GM12878 (cell line): Measurements from ENCODE around the gene C1R. TPM values are rescaled to one million over a fixed set of nuclear protein-coding genes. Genes with fewer than 3 reads are reported as not detected.

Source experiments
- ATAC-seq: fragments of 200-7000 bp; cut with Tn5 transposase; 3 replicates; pipeline ENCODE4 v1.9.1; 2020; ENCODE audit warnings: mild to moderate bottlenecking, moderate library complexity
- BruUV-seq: library from RNA; stranded (reverse); fragments of 400-500 nt; replicated peaks from 2 replicates; lab custom pipeline; 2021; lab: Mats Ljungman, UMichigan
- CTCF ChIA-PET: fragments of 300-600 bp; sonication (Branson Sonifier 250); formaldehyde crosslinking; extraction: SDS; loops from one replicate; lab custom pipeline; 2021; ENCODE audit warnings: inconsistent platforms; lab: Yijun Ruan, JAX
- POLR2A ChIA-PET: fragments of 350-600 bp; formaldehyde crosslinking; extraction: SDS; loops from one replicate; lab custom pipeline; 2021; ENCODE audit warnings: inconsistent platforms; lab: Charles Lee
- RAD21 ChIA-PET: fragments of 300-600 bp; sonication (Branson Sonifier 250); formaldehyde crosslinking; loops from one replicate; lab custom pipeline; 2023; ENCODE audit warnings: antibody characterized with exemption; ENCODE audit not compliant: unreplicated experiment; lab: Charles Lee
- SMC1A ChIA-PET: fragments of 300-600 bp; sonication (Branson Sonifier 250); formaldehyde crosslinking; loops from one replicate; lab custom pipeline; 2023; ENCODE audit not compliant: unreplicated experiment, uncharacterized antibody; lab: Charles Lee
- DNase-seq: peaks from one replicate; pipeline ENCODE4 v3.0.0-alpha.2; 2011; ENCODE audit warnings: low read depth, low spot score
- FAIRE-seq: peaks from 3 replicates; lab custom pipeline; 2011; peaks lifted over from hg19 to GRCh38; lab: Jason Lieb, UNC
- H2AFZ ChIP-seq: 2 replicates; pipeline ENCODE4 v1.6.0; 2011; ENCODE audit warnings: low read depth, low read length, control low read depth; ENCODE audit not compliant: control insufficient read depth
- H3K27ac ChIP-seq: 2 replicates; pipeline ENCODE4 v1.5.1; 2011; ENCODE audit warnings: control low read depth; ENCODE audit not compliant: control insufficient read depth, insufficient read depth
- H3K27me3 ChIP-seq, 2 experiments: replicated peaks in 1 of 2; 2 replicates each; pipeline versions ENCODE4 v1.6.0 to v1.6.1; 2011; ENCODE audit warnings: low read length in 1 of 2; ENCODE audit not compliant: control insufficient read depth in 2 of 2, insufficient read depth in 2 of 2
- H3K36me3 ChIP-seq, 2 experiments: 2 replicates each; pipeline ENCODE4 v1.5.1; 2011; ENCODE audit warnings: low read length in 1 of 2; ENCODE audit not compliant: control insufficient read depth in 2 of 2, insufficient read depth in 2 of 2
- H3K4me1 ChIP-seq: 2 replicates; pipeline ENCODE4 v1.6.1; 2011; ENCODE audit warnings: mild to moderate bottlenecking, low read length, moderate library complexity, mixed read lengths; ENCODE audit not compliant: control insufficient read depth, insufficient read depth
- H3K4me2 ChIP-seq: 2 replicates; pipeline ENCODE4 v1.6.0; 2011; ENCODE audit warnings: control low read depth; ENCODE audit not compliant: control insufficient read depth, insufficient read depth
- H3K4me3 ChIP-seq: fragments of 200-600 bp; sonication (generic); 2 replicates; pipeline ENCODE4 v1.5.1; 2016
- H3K79me2 ChIP-seq: 2 replicates; pipeline ENCODE4 v1.6.0; 2011; ENCODE audit warnings: low read length; ENCODE audit not compliant: control insufficient read depth, insufficient read depth
- H3K9ac ChIP-seq: 2 replicates; pipeline ENCODE4 v1.8.0; 2011; ENCODE audit warnings: low read length, control low read depth, mixed read lengths; ENCODE audit not compliant: control insufficient read depth, insufficient read depth
- H3K9me3 ChIP-seq: replicated peaks from 3 replicates; pipeline ENCODE4 v1.5.1; 2011; ENCODE audit warnings: mild to moderate bottlenecking, low read length; ENCODE audit not compliant: control insufficient read depth, insufficient read depth
- H4K20me1 ChIP-seq: 2 replicates; pipeline ENCODE4 v1.6.0; 2011; ENCODE audit not compliant: control insufficient read depth, insufficient read depth
- ATF7 ChIP-seq: fragments of 450-650 bp; IDR thresholded peaks from 2 replicates; pipeline ENCODE4 v1.6.1; 2016; ENCODE audit warnings: low read depth, mild to moderate bottlenecking
- EP300 ChIP-seq, 2 experiments: fragments of 150-350 bp in 1 of 2; IDR thresholded peaks; 2 replicates each; pipeline ENCODE4 v1.6.1; 2011 to 2012; ENCODE audit warnings: low read depth in 2 of 2, low read length in 2 of 2, borderline replicate concordance in 1 of 2, improper control_type of control experiment in 1 of 2, inconsistent platforms in 1 of 2; ENCODE audit not compliant: control insufficient read depth in 1 of 2
- MTA2 ChIP-seq: fragments of 450-650 bp; IDR thresholded peaks from 2 replicates; pipeline ENCODE4 v1.6.1; 2016; ENCODE audit warnings: low read depth, mild to moderate bottlenecking, moderate library complexity
- NBN ChIP-seq: fragments of 450-650 bp; IDR thresholded peaks from 2 replicates; pipeline ENCODE4 v1.6.1; 2016
- RELA ChIP-seq: fragments of 450-650 bp; IDR thresholded peaks from 2 replicates; pipeline ENCODE4 v1.8.0; 2014; ENCODE audit warnings: borderline replicate concordance; ENCODE audit not compliant: partially characterized antibody
- SREBF2 ChIP-seq: IDR thresholded peaks from 2 replicates; pipeline ENCODE4 v1.6.1; 2012; ENCODE audit warnings: mild to moderate bottlenecking, low read length
- ZNF384 ChIP-seq: IDR thresholded peaks from 2 replicates; pipeline ENCODE4 v1.6.1; 2012; ENCODE audit warnings: low read depth, mild to moderate bottlenecking, low read length, improper control_type of control experiment, borderline replicate concordance
- WGBS: methylation state at CpG from one replicate; pipeline ENCODE4 v1.1.6; 2016; ENCODE audit warnings: low lambda C conversion rate; ENCODE audit not compliant: insufficient replicate concordance, insufficient coverage; ENCODE audit errors: missing lambda C conversion rate; 5-methylcytosine and 5-hydroxymethylcytosine counted together
- in situ Hi-C: fragments of 300-500 bp; cut with MboI; formaldehyde crosslinking; loops from 9 replicates; pipeline ENCODE4 v1.14.3; 2018; ENCODE audit warnings: mixed read lengths
- intact Hi-C: fragments of 100-400 bp; cut with micrococcal nuclease; formaldehyde crosslinking; loops from one replicate; pipeline ENCODE4 v1.14.2; 2022; ENCODE audit not compliant: unreplicated experiment
- polyA plus RNA-seq, 11 experiments: library from polyadenylated mRNA; depleted of rRNA in 4 of 11; unstranded in 6 of 11; stranded (reverse) in 5 of 11; fragments of >200 nt; fragmentation: Nextera tagmentation in 4 of 11; fragmentation: Illumina TruSeq in 1 of 11; extraction: Ambion mirVana in 4 of 11; extraction: Trizol in 1 of 11; gene quantifications; 1 replicate in 1 of 11; 2 replicates in 10 of 11; pipeline versions ENCODE4 v1.2.1 to v1.2.3, GENCODE V29; 2011 to 2016; ENCODE audit warnings: inconsistent platforms in 2 of 11, missing spikeins in 2 of 11, low read depth in 1 of 11
- total RNA-seq, 4 experiments: library from RNA; depleted of rRNA in 3 of 4; stranded (reverse); fragments of >200 nt in 3 of 4; fragmentation: Illumina TruSeq in 1 of 4; extraction: Trizol in 1 of 4; gene quantifications; 2 replicates each; pipeline versions ENCODE4 v1.2.1 to v1.2.3, GENCODE V29; 2013 to 2021
- TF ChIP-seq, protein P1 (sequence below): IDR thresholded peaks from 2 replicates; pipeline ENCODE4 v1.6.1; 2012; ENCODE audit warnings: low read depth, low read length, improper control_type of control experiment
- TF ChIP-seq, protein P2 (sequence below): fragments of 450-650 bp; IDR thresholded peaks from 2 replicates; pipeline ENCODE4 v1.6.1; 2016; ENCODE audit warnings: mild to moderate bottlenecking
- TF ChIP-seq, protein P3 (sequence below): IDR thresholded peaks from 2 replicates; pipeline ENCODE4 v1.6.1; 2012; ENCODE audit warnings: low read length, inconsistent platforms
- TF ChIP-seq, protein P4 (sequence below): fragments of 450-650 bp; IDR thresholded peaks from 2 replicates; pipeline ENCODE4 v1.6.1; 2017; ENCODE audit warnings: borderline replicate concordance
- TF ChIP-seq, protein P5 (sequence below): fragments of 450-650 bp; IDR thresholded peaks from 2 replicates; pipeline ENCODE4 v1.6.1; 2014; ENCODE audit warnings: mild to moderate bottlenecking

Gene C1R
- total and polyA plus RNA-seq, 10 of the 15 experiments (the other 5 are each of a cell fraction or from before 2014, with no cell fraction given) = 0.31 to 1.9 (median 0.96) TPM; not detected in 1

DNA sequence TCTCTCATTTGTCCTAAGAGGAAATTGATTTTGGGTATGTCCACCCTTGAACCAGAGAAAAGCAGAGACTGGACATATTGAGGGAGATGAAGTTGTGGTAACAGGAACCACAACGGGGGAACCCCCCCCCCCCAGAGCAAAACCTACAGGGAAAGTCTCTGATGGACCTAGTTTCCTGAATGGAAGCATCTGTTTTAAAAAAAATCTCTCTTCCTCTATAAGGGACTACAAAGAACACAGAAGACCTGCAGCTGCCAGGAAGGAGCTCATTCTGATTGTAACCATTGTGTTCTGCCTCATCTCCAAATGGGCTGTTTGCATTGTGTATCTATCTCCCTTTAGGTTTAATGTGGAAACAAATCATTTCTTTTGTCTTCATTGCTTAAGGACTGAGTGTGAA lies 18.3 kb downstream of the C1R start (continued):
- TF ChIP-seq, protein P1, sequence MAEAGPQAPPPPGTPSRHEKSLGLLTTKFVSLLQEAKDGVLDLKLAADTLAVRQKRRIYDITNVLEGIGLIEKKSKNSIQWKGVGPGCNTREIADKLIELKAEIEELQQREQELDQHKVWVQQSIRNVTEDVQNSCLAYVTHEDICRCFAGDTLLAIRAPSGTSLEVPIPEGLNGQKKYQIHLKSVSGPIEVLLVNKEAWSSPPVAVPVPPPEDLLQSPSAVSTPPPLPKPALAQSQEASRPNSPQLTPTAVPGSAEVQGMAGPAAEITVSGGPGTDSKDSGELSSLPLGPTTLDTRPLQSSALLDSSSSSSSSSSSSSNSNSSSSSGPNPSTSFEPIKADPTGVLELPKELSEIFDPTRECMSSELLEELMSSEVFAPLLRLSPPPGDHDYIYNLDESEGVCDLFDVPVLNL = no peak
- no peak for TF ChIP-seq NBN

DNA sequence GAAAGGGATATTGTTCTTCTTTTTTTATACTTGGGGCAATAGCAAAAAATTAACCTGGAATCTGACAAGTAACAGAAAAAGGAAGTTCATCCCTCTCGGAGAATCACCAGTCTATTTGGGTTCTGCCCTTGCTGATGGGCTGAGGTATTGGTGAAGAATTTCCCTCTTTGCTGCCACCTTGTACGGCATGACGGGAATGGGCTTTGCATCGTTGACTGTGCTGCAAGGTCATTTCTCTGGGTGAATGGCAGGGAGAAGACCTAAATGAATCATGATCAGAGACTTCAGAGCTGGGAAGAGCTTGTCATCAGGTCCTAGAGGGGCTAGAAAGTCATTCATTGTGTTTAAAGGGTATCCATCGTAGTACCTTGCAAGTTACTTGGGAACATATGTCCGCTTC lies 19.7 kb downstream of the C1R start:
- no peak overlapping the region for H3K4me2 ChIP-seq
- H4K20me1 ChIP-seq = no peaks in the 10 kb centered on the region; the same call in 1 of the 2 replicates
- in situ Hi-C loops (no loop called here), intact Hi-C loops (no loop called here)
- 39% methylated on average over 6 of the region's 6 CpGs for WGBS
- H3K9me3 ChIP-seq = no peaks in the 10 kb centered on the region
- H3K27me3 ChIP-seq = peaks cover 0 to 3% of the 10 kb centered on the region in 2 experiments; a peak in 2 of 4 replicates
- H3K9ac ChIP-seq = no peak overlapping the region
- FAIRE-seq = no peak
- ChIA-PET POLR2A (no interaction called here), CTCF (interaction anchor here (0.6 kb wide), 1 partner anchor 147 kb away, joined by 3 read pairs; no protein-coding TSS in a partner anchor), SMC1A (no interaction called here), RAD21 (no interaction called here)
- H3K79me2 ChIP-seq = no peaks in the 10 kb centered on the region
- no peak for TF ChIP-seq MTA2
- TF ChIP-seq, protein P2, sequence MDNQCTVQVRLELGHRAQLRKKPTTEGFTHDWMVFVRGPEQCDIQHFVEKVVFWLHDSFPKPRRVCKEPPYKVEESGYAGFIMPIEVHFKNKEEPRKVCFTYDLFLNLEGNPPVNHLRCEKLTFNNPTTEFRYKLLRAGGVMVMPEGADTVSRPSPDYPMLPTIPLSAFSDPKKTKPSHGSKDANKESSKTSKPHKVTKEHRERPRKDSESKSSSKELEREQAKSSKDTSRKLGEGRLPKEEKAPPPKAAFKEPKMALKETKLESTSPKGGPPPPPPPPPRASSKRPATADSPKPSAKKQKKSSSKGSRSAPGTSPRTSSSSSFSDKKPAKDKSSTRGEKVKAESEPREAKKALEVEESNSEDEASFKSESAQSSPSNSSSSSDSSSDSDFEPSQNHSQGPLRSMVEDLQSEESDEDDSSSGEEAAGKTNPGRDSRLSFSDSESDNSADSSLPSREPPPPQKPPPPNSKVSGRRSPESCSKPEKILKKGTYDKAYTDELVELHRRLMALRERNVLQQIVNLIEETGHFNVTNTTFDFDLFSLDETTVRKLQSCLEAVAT = no peak
- no peak for TF ChIP-seq ATF7
- no peak for TF ChIP-seq EP300 (IDR thresholded peaks at IDR 0.05; ENCODE audit: borderline replicate concordance in 1 of 2, control insufficient read depth in 1 of 2, low read depth in 2 of 2, low read length in 2 of 2)
- no peak for TF ChIP-seq ZNF384
- TF ChIP-seq SREBF2 = no peak
- TF ChIP-seq, protein P3, sequence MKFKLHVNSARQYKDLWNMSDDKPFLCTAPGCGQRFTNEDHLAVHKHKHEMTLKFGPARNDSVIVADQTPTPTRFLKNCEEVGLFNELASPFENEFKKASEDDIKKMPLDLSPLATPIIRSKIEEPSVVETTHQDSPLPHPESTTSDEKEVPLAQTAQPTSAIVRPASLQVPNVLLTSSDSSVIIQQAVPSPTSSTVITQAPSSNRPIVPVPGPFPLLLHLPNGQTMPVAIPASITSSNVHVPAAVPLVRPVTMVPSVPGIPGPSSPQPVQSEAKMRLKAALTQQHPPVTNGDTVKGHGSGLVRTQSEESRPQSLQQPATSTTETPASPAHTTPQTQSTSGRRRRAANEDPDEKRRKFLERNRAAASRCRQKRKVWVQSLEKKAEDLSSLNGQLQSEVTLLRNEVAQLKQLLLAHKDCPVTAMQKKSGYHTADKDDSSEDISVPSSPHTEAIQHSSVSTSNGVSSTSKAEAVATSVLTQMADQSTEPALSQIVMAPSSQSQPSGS = no peak
- no peak for TF ChIP-seq RELA
- TF ChIP-seq, protein P4, sequence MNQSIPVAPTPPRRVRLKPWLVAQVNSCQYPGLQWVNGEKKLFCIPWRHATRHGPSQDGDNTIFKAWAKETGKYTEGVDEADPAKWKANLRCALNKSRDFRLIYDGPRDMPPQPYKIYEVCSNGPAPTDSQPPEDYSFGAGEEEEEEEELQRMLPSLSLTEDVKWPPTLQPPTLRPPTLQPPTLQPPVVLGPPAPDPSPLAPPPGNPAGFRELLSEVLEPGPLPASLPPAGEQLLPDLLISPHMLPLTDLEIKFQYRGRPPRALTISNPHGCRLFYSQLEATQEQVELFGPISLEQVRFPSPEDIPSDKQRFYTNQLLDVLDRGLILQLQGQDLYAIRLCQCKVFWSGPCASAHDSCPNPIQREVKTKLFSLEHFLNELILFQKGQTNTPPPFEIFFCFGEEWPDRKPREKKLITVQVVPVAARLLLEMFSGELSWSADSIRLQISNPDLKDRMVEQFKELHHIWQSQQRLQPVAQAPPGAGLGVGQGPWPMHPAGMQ = no peak
- TF ChIP-seq, protein P5, sequence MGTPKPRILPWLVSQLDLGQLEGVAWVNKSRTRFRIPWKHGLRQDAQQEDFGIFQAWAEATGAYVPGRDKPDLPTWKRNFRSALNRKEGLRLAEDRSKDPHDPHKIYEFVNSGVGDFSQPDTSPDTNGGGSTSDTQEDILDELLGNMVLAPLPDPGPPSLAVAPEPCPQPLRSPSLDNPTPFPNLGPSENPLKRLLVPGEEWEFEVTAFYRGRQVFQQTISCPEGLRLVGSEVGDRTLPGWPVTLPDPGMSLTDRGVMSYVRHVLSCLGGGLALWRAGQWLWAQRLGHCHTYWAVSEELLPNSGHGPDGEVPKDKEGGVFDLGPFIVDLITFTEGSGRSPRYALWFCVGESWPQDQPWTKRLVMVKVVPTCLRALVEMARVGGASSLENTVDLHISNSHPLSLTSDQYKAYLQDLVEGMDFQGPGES = no peak
- no peak overlapping the region for H2AFZ ChIP-seq
- H3K27ac ChIP-seq = no peak overlapping the region
- no peaks in the 10 kb centered on the region for H3K36me3 ChIP-seq
- ATAC-seq = no peak
- no peak for DNase-seq
- no peaks in the 10 kb centered on the region for H3K4me1 ChIP-seq
- H3K4me3 ChIP-seq = no peak overlapping the region
- BruUV-seq = no TSS peak
